GM23338 (cell line): Measurements from ENCODE around the gene MYH15.

Source experiments
- EZH2 ChIP-seq: fragments of 200-600 bp; sonication (generic); IDR thresholded peaks from one replicate; pipeline ENCODE4 v1.8.0; 2017; ENCODE audit warnings: antibody characterized with exemption, mild to moderate bottlenecking, low read depth; ENCODE audit not compliant: unreplicated experiment
- TF ChIP-seq, protein P1 (sequence below), 2 experiments: fragments of 200-600 bp in 1 of 2; sonication (generic) in 1 of 2; conservative IDR thresholded peaks; 2 replicates each; pipeline versions ENCODE4 v1.5.1 to v1.6.1; 2016 to 2017; ENCODE audit warnings: antibody characterized with exemption in 2 of 2, low read depth in 2 of 2, mild to moderate bottlenecking in 2 of 2, moderate library complexity in 1 of 2

DNA sequence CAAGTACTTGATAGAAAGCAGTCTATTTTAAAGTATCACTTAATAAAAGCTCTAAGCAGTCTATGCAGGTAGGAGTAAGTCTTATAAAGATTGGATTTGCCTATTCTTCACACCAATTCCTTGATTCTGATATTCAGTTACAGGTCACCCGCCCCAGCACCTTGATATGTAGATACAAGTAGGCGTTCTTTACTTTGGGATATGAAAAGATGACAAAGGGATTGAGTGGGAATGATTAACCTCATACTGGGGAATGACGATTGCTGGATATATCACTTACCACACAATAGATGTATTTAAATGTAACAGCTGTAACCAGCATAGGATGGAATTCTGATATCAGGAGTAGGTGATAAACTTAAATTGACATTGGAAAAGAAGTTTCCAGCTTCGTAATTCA is 166.9 kb downstream of the MYH15 start:
- TF ChIP-seq, protein P1, sequence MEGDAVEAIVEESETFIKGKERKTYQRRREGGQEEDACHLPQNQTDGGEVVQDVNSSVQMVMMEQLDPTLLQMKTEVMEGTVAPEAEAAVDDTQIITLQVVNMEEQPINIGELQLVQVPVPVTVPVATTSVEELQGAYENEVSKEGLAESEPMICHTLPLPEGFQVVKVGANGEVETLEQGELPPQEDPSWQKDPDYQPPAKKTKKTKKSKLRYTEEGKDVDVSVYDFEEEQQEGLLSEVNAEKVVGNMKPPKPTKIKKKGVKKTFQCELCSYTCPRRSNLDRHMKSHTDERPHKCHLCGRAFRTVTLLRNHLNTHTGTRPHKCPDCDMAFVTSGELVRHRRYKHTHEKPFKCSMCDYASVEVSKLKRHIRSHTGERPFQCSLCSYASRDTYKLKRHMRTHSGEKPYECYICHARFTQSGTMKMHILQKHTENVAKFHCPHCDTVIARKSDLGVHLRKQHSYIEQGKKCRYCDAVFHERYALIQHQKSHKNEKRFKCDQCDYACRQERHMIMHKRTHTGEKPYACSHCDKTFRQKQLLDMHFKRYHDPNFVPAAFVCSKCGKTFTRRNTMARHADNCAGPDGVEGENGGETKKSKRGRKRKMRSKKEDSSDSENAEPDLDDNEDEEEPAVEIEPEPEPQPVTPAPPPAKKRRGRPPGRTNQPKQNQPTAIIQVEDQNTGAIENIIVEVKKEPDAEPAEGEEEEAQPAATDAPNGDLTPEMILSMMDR (conservative IDR thresholded peaks at IDR 0.05; ENCODE audit: low read depth in 2 of 2): no peak
- no peak for TF ChIP-seq EZH2
